ENCODE results near the gene NAA35.

The NAA35 gene

DNA sequence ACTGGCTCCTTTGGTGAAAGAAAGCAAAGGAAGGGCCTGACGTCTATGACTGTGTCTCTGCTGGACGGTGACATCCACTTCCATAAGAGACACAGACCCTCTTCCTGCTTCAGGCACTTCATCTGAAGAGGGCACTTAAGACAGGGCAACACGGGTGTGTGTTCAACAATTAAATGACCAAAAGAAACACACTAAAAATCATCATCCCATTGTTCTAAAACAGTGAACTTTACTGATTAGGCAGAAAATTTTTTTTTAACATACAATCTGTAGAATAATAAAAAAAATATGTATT lies 99.9 kb downstream of the NAA35 start:
- no peak for TF ChIP-seq TAF1 (IDR thresholded peaks at IDR 0.05; ENCODE audit: borderline replicate concordance, insufficient read depth, low read length)

DNA sequence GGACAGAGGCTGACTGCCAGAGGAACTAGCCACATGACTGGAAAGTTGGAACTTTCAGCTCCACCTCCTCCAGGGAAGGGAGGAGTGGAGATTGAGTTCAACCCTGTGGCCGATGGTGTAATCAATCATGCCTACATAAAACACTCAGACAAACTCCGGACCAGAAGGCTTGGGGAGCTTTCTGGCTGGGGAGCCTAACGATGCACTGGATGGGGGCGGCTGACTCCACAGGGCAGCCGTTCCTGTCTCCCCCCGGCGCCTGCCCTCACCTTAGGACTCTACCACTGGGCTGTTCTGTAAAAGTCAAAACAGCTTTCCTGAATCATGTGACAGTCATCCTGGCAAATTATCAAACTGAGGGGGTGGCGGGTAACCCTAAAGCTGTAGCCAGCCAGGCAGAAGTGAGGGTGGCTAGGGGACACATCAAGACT lies 100.4 kb downstream of the NAA35 start:
- TF ChIP-seq FOXP2 (optimal IDR thresholded peaks at IDR 0.05; ENCODE audit: borderline replicate concordance, extremely low read depth, extremely low read length, insufficient read depth) (no peak), SIN3A (IDR thresholded peaks at IDR 0.05; ENCODE audit: borderline replicate concordance, insufficient read depth, low read length) (no peak), POLR2AphosphoS5 (IDR thresholded peaks at IDR 0.05; ENCODE audit: low read depth, low read length) (no peak), TAF1 (IDR thresholded peaks at IDR 0.05; ENCODE audit: borderline replicate concordance, insufficient read depth, low read length) (no peak)
- TF ChIP-seq, protein P1, sequence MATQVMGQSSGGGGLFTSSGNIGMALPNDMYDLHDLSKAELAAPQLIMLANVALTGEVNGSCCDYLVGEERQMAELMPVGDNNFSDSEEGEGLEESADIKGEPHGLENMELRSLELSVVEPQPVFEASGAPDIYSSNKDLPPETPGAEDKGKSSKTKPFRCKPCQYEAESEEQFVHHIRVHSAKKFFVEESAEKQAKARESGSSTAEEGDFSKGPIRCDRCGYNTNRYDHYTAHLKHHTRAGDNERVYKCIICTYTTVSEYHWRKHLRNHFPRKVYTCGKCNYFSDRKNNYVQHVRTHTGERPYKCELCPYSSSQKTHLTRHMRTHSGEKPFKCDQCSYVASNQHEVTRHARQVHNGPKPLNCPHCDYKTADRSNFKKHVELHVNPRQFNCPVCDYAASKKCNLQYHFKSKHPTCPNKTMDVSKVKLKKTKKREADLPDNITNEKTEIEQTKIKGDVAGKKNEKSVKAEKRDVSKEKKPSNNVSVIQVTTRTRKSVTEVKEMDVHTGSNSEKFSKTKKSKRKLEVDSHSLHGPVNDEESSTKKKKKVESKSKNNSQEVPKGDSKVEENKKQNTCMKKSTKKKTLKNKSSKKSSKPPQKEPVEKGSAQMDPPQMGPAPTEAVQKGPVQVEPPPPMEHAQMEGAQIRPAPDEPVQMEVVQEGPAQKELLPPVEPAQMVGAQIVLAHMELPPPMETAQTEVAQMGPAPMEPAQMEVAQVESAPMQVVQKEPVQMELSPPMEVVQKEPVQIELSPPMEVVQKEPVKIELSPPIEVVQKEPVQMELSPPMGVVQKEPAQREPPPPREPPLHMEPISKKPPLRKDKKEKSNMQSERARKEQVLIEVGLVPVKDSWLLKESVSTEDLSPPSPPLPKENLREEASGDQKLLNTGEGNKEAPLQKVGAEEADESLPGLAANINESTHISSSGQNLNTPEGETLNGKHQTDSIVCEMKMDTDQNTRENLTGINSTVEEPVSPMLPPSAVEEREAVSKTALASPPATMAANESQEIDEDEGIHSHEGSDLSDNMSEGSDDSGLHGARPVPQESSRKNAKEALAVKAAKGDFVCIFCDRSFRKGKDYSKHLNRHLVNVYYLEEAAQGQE (IDR thresholded peaks at IDR 0.05; ENCODE audit: insufficient read depth in 1 of 2, low read depth in 2 of 2, low read length in 2 of 2) = no peak

DNA sequence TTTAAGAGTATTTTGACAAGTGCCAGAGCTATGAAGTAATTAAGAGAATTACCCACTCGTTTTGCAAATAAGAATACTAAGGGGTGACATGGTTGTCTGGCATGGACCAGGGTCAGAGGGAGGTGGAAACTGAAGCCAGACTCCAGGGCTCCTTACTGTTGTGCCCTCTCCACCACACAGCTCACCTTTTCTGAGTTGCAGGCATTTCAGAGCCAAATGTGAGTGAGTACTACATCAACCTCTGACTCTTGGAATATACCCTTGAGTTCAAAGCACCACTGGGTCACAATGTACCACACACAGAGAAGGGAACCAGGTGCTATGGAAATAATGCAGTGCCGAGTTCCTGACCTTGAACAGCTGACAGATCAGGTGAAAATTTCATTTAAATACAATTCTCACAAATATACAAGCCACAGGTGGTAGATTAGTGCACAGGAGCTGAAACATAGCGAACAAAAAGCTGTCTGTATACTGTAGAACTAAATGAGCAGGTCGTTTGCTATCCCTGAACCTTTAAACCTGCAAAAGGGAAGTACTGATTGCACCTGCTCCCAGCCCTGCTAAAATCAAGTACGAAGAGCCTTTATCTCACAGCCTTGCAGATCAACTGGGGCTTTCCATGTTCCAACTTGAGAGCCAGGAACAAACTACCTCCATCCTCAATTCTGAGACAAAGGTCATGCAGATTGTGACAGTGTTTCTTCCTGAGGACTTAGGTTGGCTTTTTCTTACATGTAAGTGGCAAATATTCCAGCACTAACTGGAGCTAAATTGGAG lies 101.4 kb downstream of the NAA35 start:
- TF ChIP-seq SIN3A (IDR thresholded peaks at IDR 0.05; ENCODE audit: borderline replicate concordance, insufficient read depth, low read length) = no peak
- TF ChIP-seq TAF1 (IDR thresholded peaks at IDR 0.05; ENCODE audit: borderline replicate concordance, insufficient read depth, low read length) = no peak
- no peak for TF ChIP-seq POLR2AphosphoS5 (IDR thresholded peaks at IDR 0.05; ENCODE audit: low read depth, low read length)
- TF ChIP-seq FOXP2 (optimal IDR thresholded peaks at IDR 0.05; ENCODE audit: borderline replicate concordance, extremely low read depth, extremely low read length, insufficient read depth) = no peak
- TF ChIP-seq, protein P1 (IDR thresholded peaks at IDR 0.05; ENCODE audit: insufficient read depth in 1 of 2, low read depth in 2 of 2, low read length in 2 of 2) = no peak

DNA sequence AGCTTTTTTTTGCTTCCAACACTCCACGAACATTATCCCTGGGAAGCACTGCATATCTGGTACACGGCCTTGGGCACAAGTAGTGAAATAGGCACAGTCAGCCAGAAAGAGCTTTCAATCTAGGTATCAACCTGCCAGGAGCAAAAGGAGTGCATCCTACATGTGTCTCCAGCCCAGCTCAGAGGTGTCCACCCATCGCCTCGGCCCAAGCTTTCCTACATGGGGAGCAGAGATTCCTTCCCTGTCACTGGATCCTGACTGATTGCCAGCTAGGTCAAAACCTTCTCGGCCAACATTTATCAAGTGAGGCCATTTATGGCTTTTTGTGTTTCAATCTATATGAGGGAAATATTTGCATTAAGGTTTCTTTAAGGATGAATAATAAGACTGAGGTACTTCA lies 102.6 kb downstream of the NAA35 start:
- no peak for TF ChIP-seq TAF1 (IDR thresholded peaks at IDR 0.05; ENCODE audit: borderline replicate concordance, insufficient read depth, low read length)
- TF ChIP-seq FOXP2 (optimal IDR thresholded peaks at IDR 0.05; ENCODE audit: borderline replicate concordance, extremely low read depth, extremely low read length, insufficient read depth) = no peak
- TF ChIP-seq SIN3A (IDR thresholded peaks at IDR 0.05; ENCODE audit: borderline replicate concordance, insufficient read depth, low read length) = no peak
- TF ChIP-seq, protein P1 (IDR thresholded peaks at IDR 0.05; ENCODE audit: insufficient read depth in 1 of 2, low read depth in 2 of 2, low read length in 2 of 2) = no peak
- TF ChIP-seq POLR2AphosphoS5 (IDR thresholded peaks at IDR 0.05; ENCODE audit: low read depth, low read length) = no peak

DNA sequence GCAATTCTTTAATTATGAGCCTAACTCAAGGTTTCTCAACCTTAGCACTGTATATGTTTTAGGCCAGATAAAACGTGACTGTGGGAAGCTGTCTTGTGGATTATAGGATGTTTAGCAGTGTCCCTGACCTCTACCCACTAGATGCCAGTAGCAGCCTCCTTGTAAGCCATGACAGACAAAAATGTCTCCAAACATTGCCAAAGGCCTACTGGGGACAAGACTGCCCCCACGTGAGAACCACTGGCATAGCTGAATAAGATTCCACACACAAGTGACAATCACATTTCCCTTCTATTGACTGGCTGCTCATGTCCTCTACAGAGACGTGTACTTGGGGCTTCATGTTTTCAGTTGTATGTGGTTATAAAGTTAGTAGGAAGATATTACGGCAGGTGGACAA lies 103.1 kb downstream of the NAA35 start:
- TF ChIP-seq TAF1 (IDR thresholded peaks at IDR 0.05; ENCODE audit: borderline replicate concordance, insufficient read depth, low read length) (no peak), FOXP2 (optimal IDR thresholded peaks at IDR 0.05; ENCODE audit: borderline replicate concordance, extremely low read depth, extremely low read length, insufficient read depth) (no peak), POLR2AphosphoS5 (IDR thresholded peaks at IDR 0.05; ENCODE audit: low read depth, low read length) (no peak), SIN3A (IDR thresholded peaks at IDR 0.05; ENCODE audit: borderline replicate concordance, insufficient read depth, low read length) (no peak)
- TF ChIP-seq, protein P1 (IDR thresholded peaks at IDR 0.05; ENCODE audit: insufficient read depth in 1 of 2, low read depth in 2 of 2, low read length in 2 of 2) = no peak
